H9 (cell line): ENCODE data around the gene TENT5C. TPM values are rescaled to one million over a fixed set of nuclear protein-coding genes. Genes with fewer than 3 reads are reported as not detected.

ENCODE experiments used
- DNase-seq: peaks from one replicate; pipeline ENCODE4 v3.0.0-alpha.2; 2017
- H2AFZ ChIP-seq: one replicate; pipeline ENCODE4 v1.6.1; 2013; ENCODE audit warnings: mild to moderate bottlenecking, low read length, control low read depth, moderate library complexity
- H2AK5ac ChIP-seq: 2 replicates; pipeline ENCODE4 v1.6.1; 2013; ENCODE audit warnings: low read length, control low read depth, mixed read lengths; ENCODE audit not compliant: insufficient read length
- H2BK120ac ChIP-seq: one replicate; pipeline ENCODE4 v1.6.1; 2013; ENCODE audit warnings: low read depth, mild to moderate bottlenecking, low read length, control low read depth, inconsistent platforms; ENCODE audit not compliant: poor library complexity, severe bottlenecking
- H2BK12ac ChIP-seq: 2 replicates; pipeline ENCODE4 v1.6.1; 2013; ENCODE audit warnings: low read length, control low read depth, mixed read lengths, low read depth; ENCODE audit not compliant: insufficient read length
- H2BK15ac ChIP-seq: 2 replicates; pipeline ENCODE4 v1.6.1; 2013; ENCODE audit warnings: low read depth, low read length, control low read depth
- H2BK20ac ChIP-seq: one replicate; pipeline ENCODE4 v1.6.1; 2013; ENCODE audit warnings: low read depth, mild to moderate bottlenecking, low read length, control low read depth, inconsistent platforms; ENCODE audit not compliant: poor library complexity, severe bottlenecking
- H2BK5ac ChIP-seq: 2 replicates; pipeline ENCODE4 v1.6.1; 2013; ENCODE audit warnings: low read length, control low read depth, mixed read lengths; ENCODE audit not compliant: insufficient read length
- H3K14ac ChIP-seq: 2 replicates; pipeline ENCODE4 v1.6.1; 2013; ENCODE audit warnings: low read length, control low read depth; ENCODE audit not compliant: insufficient read depth
- H3K18ac ChIP-seq: 2 replicates; pipeline ENCODE4 v1.6.1; 2013; ENCODE audit warnings: low read depth, mild to moderate bottlenecking, mixed read lengths, low read length, control low read depth; ENCODE audit not compliant: insufficient read length
- H3K23ac ChIP-seq: 2 replicates; pipeline ENCODE4 v1.6.1; 2013; ENCODE audit warnings: low read length, control low read depth, mixed read lengths, low read depth; ENCODE audit not compliant: insufficient read length
- H3K23me2 ChIP-seq: 2 replicates; pipeline ENCODE4 v1.6.1; 2013; ENCODE audit warnings: low read depth, mild to moderate bottlenecking, mixed read lengths, low read length, control low read depth; ENCODE audit not compliant: insufficient read length, poor library complexity, severe bottlenecking
- H3K27ac ChIP-seq: 2 replicates; pipeline ENCODE4 v1.5.1; 2013; ENCODE audit warnings: low read length, control low read depth, mixed read lengths, low read depth; ENCODE audit not compliant: insufficient read length
- H3K27me3 ChIP-seq: 2 replicates; pipeline ENCODE4 v1.6.1; 2013; ENCODE audit warnings: low read length, control low read depth, inconsistent platforms; ENCODE audit not compliant: insufficient read depth
- H3K4ac ChIP-seq: 2 replicates; pipeline ENCODE4 v1.6.1; 2013; ENCODE audit warnings: low read depth, mild to moderate bottlenecking, control low read depth, inconsistent platforms, low read length, moderate library complexity
- H3K4me1 ChIP-seq: 2 replicates; pipeline ENCODE4 v1.6.1; 2013; ENCODE audit warnings: low read length, control low read depth, inconsistent platforms; ENCODE audit not compliant: insufficient read depth
- H3K4me2 ChIP-seq: 2 replicates; pipeline ENCODE4 v1.6.1; 2013; ENCODE audit warnings: low read length, control low read depth, mixed read lengths; ENCODE audit not compliant: insufficient read length, insufficient read depth
- H3K56ac ChIP-seq: 2 replicates; pipeline ENCODE4 v1.6.1; 2013; ENCODE audit warnings: low read depth, mild to moderate bottlenecking, mixed read lengths, low read length, control low read depth; ENCODE audit not compliant: insufficient read length
- H3K79me1 ChIP-seq: 2 replicates; pipeline ENCODE4 v1.6.1; 2013; ENCODE audit warnings: low read depth, mild to moderate bottlenecking, moderate library complexity, low read length, control low read depth, inconsistent platforms; ENCODE audit not compliant: insufficient read depth, poor library complexity, severe bottlenecking
- H3K79me2 ChIP-seq: 2 replicates; pipeline ENCODE4 v1.6.1; 2013; ENCODE audit warnings: low read length, control low read depth, inconsistent platforms; ENCODE audit not compliant: insufficient read depth
- H3K9ac ChIP-seq: 2 replicates; pipeline ENCODE4 v1.6.1; 2013; ENCODE audit warnings: low read length, control low read depth, mixed read lengths; ENCODE audit not compliant: insufficient read length; ENCODE audit errors: extremely low read depth
- H3K9me3 ChIP-seq: one replicate; pipeline ENCODE4 v1.6.1; 2013; ENCODE audit warnings: low read depth, low read length, inconsistent platforms; ENCODE audit not compliant: control insufficient read depth
- H3T11ph ChIP-seq: one replicate; pipeline ENCODE4 v1.6.1; 2013; ENCODE audit warnings: mild to moderate bottlenecking, low read length, control low read depth, inconsistent platforms
- H4K20me1 ChIP-seq: one replicate; pipeline ENCODE4 v1.6.1; 2013; ENCODE audit not compliant: control insufficient read depth, insufficient read length, insufficient read depth
- H4K5ac ChIP-seq: 2 replicates; pipeline ENCODE4 v1.6.1; 2013; ENCODE audit warnings: low read depth, mild to moderate bottlenecking, mixed read lengths, low read length, control low read depth; ENCODE audit not compliant: insufficient read length
- H4K8ac ChIP-seq: replicated peaks from 2 replicates; pipeline ENCODE4 v1.6.1; 2013; ENCODE audit warnings: low read length, control low read depth, mixed read lengths, low read depth; ENCODE audit not compliant: insufficient read length
- H4K91ac ChIP-seq: 2 replicates; pipeline ENCODE4 v1.6.1; 2013; ENCODE audit warnings: low read depth, mild to moderate bottlenecking, moderate library complexity, mixed read lengths, low read length, control low read depth; ENCODE audit not compliant: insufficient read length
- H3K27ac Mint-ChIP-seq, 3 experiments: 2 replicates in 2 of 3; 3 replicates in 1 of 3; pipeline ENCODE4 v1.8.0; 2020 to 2021; ENCODE audit warnings: mixed read lengths in 3 of 3, mild to moderate bottlenecking in 1 of 3, moderate library complexity in 1 of 3
- H3K27me3 Mint-ChIP-seq: 2 replicates; pipeline ENCODE4 v1.8.0; 2021; ENCODE audit warnings: low read depth, mild to moderate bottlenecking, moderate library complexity, mixed read lengths
- H3K36me3 Mint-ChIP-seq, 3 experiments: 2 replicates in 2 of 3; 3 replicates in 1 of 3; pipeline ENCODE4 v1.8.0; 2020 to 2021; ENCODE audit warnings: low read depth in 3 of 3, mixed read lengths in 3 of 3; ENCODE audit not compliant: insufficient read depth in 1 of 3
- H3K4me1 Mint-ChIP-seq, 2 experiments: 2 replicates each; pipeline ENCODE4 v1.8.0; 2020; ENCODE audit warnings: mixed read lengths in 2 of 2
- H3K4me3 Mint-ChIP-seq, 2 experiments: 2 replicates in 1 of 2; 3 replicates in 1 of 2; pipeline ENCODE4 v1.8.0; 2020 to 2021; ENCODE audit warnings: mild to moderate bottlenecking in 2 of 2, mixed read lengths in 2 of 2, moderate library complexity in 1 of 2
- H3K9me3 Mint-ChIP-seq, 2 experiments: 2 replicates in 1 of 2; 3 replicates in 1 of 2; pipeline ENCODE4 v1.8.0; 2020; ENCODE audit warnings: mild to moderate bottlenecking in 2 of 2, mixed read lengths in 2 of 2, moderate library complexity in 1 of 2
- WGBS: extraction: QIAGEN DNeasy Blood & Tissue Kit; methylation state at CpG from one replicate; pipeline ENCODE4 v1.1.7; 2013; ENCODE audit warnings: missing lambda C conversion rate, low lambda C conversion rate, mixed read lengths; ENCODE audit not compliant: insufficient read length; ENCODE audit errors: extremely low coverage; 5-methylcytosine and 5-hydroxymethylcytosine counted together
- total RNA-seq: library from RNA; stranded (reverse); gene quantifications from 2 replicates; pipeline ENCODE4 v1.2.1, GENCODE V29; 2021
- TF ChIP-seq, protein P1 (sequence below): fragments of 200-600 bp; sonication (generic); conservative IDR thresholded peaks from 3 replicates; pipeline ENCODE4 v1.8.0; 2021; ENCODE audit warnings: antibody characterized with exemption, mild to moderate bottlenecking

Gene TENT5C
- total RNA-seq, 1 experiment from 2014 or later = 0.37 TPM

DNA sequence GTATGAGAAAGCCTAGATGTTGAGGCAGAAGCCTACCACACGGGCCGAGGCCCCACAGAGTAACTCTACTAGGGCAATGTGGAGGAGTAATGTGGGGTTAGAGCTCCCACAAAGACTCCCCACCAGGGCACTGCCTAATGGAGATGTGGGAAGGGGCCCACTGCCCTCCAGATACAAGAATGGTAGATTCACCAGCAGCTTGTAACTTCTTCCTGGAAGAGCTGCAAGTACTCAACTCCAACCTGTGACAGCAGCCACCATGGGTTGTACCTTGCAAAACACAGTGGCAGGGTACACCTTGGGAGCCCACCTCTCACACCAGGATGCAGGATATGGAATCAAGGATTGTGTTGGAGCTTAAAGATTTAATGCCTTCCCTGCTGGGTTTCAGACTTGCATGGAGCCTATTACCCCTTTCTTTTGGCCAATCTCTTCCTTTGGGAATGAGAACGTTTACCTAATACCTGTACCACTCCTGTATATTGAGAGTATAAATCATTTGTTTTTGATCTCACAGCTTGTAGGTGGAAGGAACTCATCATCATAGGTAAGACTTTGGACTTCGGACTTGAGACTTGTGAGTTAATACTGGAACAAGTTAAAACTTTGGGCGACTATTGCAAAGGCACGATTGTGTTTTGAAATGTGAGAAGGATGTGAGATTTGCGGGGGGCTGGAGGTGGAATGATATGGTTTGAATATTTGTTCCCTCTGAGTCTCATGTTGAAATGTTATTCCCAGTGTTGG, 57.5 kb downstream of the TENT5C start:
- no peaks in the 10 kb centered on the region for H3K23me2 ChIP-seq
- H3K14ac ChIP-seq = no peak overlapping the region
- H2AFZ ChIP-seq = no peak overlapping the region
- no peak overlapping the region for H2AK5ac ChIP-seq
- H4K5ac ChIP-seq = no peak overlapping the region
- H3K23ac ChIP-seq = no peak overlapping the region
- no peak overlapping the region for H3K18ac ChIP-seq
- H4K8ac ChIP-seq = no peak overlapping the region
- H3K27me3 ChIP-seq = no peaks in the 10 kb centered on the region
- Mint-ChIP-seq H3K9me3 (peaks cover 7 to 15% of the 10 kb centered on the region in 2 experiments), H3K27me3 (no peaks in the 10 kb centered on the region; the same call in 1 of the 2 replicates), H3K4me3 (no peak overlapping the region), H3K4me1 (peaks cover 18 to 28% of the 10 kb centered on the region in 2 experiments), H3K36me3 (peaks cover 2 to 15% (median 3%) of the 10 kb centered on the region in 3 experiments; a peak in 6 of 7 replicates), H3K27ac (no peak overlapping the region)
- peaks cover 2% of the 10 kb centered on the region; the same call in 1 of the 2 replicates for H3K4me1 ChIP-seq
- no peak overlapping the region for H2BK5ac ChIP-seq
- H3K79me2 ChIP-seq = no peaks in the 10 kb centered on the region
- no CpG with 5 or more reads among the region's 7 CpGs for WGBS
- DNase-seq = no peak
- H2BK15ac ChIP-seq = no peak overlapping the region
- H3K9ac ChIP-seq = no peak overlapping the region
- no peaks in the 10 kb centered on the region for H3K9me3 ChIP-seq
- no peaks in the 10 kb centered on the region for H3K79me1 ChIP-seq
- no peak overlapping the region for H3K56ac ChIP-seq
- H3T11ph ChIP-seq = no peak overlapping the region
- TF ChIP-seq, protein P1, sequence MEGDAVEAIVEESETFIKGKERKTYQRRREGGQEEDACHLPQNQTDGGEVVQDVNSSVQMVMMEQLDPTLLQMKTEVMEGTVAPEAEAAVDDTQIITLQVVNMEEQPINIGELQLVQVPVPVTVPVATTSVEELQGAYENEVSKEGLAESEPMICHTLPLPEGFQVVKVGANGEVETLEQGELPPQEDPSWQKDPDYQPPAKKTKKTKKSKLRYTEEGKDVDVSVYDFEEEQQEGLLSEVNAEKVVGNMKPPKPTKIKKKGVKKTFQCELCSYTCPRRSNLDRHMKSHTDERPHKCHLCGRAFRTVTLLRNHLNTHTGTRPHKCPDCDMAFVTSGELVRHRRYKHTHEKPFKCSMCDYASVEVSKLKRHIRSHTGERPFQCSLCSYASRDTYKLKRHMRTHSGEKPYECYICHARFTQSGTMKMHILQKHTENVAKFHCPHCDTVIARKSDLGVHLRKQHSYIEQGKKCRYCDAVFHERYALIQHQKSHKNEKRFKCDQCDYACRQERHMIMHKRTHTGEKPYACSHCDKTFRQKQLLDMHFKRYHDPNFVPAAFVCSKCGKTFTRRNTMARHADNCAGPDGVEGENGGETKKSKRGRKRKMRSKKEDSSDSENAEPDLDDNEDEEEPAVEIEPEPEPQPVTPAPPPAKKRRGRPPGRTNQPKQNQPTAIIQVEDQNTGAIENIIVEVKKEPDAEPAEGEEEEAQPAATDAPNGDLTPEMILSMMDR = no peak
- H3K4ac ChIP-seq = no peak overlapping the region
- no peaks in the 10 kb centered on the region for H4K20me1 ChIP-seq
- H3K27ac ChIP-seq = no peak overlapping the region
- no peak overlapping the region for H2BK12ac ChIP-seq
- no peak overlapping the region for H2BK120ac ChIP-seq
- H2BK20ac ChIP-seq = no peak overlapping the region
- H4K91ac ChIP-seq = no peak overlapping the region
- no peak overlapping the region for H3K4me2 ChIP-seq
